GM19452 (cell line): ENCODE results near the gene NFASC.

Experiments
- ATAC-seq: cut with Tn5 transposase; IDR thresholded peaks from one replicate; pipeline ENCODE4 v1.9.1; 2021; ENCODE audit not compliant: unreplicated experiment

NFASC gene

GRCh38 chr1:205002705-205003104 lies 132.0 kb downstream of the NFASC start:
- ATAC-seq = no peak

- ATAC-seq = no peak
Measured at GRCh38 chr1:205003358-205004131, 132.9 kb downstream of the NFASC start.

- ATAC-seq = no peak
Measured at GRCh38 chr1:205004351-205004750, 133.7 kb downstream of the NFASC start.

GRCh38 chr1:205008896-205009295 lies 138.2 kb downstream of the NFASC start:
- ATAC-seq = no peak

GRCh38 chr1:205009670-205010069 lies 139.0 kb downstream of the NFASC start:
- ATAC-seq = no peak

- no peak for ATAC-seq
Measured at GRCh38 chr1:205012391-205013140, 141.9 kb downstream of the NFASC start.

DNA sequence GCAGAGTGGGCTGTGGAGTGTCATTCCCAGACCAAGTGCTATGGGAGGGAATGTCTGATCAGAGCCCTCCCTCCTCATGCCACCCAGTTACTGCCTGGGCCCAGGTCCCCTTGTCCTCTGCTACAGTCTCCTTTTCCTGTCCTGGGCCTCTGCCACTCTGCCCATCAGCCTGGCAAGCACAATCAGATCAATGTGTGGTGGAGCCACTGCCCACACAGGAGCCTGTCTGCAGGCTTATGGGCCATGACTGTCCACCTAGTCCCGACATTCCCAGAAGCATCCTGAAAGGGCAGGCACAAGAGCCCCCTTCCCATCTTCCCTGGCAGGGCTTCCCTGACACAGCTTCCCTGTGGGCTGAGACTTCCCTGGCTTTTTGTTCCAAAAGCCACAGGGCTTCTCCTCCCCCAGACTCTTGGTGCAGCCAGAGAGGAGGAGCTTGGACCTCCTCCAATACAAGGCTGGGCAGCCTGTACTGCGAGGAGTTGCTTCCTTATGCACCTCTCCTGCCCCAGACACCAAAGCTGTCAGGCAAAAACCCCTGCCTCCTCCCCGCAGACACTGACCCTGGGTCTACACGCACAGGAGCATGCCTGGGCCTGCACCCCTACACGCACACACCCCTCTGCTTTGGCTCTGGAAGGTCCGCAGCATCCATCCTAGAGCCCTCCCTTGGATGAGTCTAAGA lies 143.2 kb downstream of the NFASC start:
- no peak for ATAC-seq

DNA sequence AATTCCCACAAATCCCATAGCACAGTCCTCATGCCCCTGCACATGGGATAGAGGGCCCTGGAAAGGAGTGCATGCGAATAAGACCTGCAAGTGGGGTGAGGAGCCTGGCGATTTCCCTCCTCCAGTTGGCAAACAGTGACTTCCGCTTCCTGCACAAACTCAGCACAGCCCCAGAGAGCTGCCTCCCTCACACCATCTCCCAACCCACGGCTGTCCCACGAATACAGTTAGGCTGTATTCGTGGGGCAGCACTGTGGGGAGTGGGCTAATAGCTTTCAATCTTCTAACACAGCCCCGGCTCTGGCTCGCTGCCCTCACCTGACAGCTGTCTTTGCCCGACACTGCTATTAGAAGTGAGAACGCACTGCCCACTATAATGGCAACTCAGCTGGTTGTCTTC lies 144.1 kb downstream of the NFASC start:
- ATAC-seq = no peak

GRCh38 chr1:205015241-205015640 lies 144.6 kb downstream of the NFASC start:
- ATAC-seq = no peak

DNA sequence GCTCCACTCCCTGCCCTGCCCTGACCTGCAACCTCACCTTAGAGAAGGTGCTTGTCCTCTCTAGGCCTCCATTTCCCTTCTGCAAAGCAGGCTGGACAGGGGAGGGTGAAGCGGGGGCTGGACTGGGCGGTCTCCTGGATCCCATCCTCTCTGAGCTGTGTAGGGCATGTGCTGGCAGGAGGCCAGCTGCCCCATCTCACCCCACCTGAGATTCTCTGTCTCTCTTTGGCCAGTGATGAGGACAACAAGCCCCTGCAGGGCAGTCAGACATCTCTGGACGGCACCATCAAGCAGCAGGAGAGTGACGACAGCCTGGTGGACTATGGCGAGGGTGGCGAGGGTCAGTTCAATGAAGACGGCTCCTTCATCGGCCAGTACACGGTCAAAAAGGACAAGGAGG lies 145.4 kb downstream of the NFASC start:
- no peak for ATAC-seq

GRCh38 chr1:205016584-205016983 lies 145.9 kb downstream of the NFASC start:
- ATAC-seq = no peak

- no peak for ATAC-seq
Measured at GRCh38 chr1:205017001-205017400, 146.3 kb downstream of the NFASC start.

DNA sequence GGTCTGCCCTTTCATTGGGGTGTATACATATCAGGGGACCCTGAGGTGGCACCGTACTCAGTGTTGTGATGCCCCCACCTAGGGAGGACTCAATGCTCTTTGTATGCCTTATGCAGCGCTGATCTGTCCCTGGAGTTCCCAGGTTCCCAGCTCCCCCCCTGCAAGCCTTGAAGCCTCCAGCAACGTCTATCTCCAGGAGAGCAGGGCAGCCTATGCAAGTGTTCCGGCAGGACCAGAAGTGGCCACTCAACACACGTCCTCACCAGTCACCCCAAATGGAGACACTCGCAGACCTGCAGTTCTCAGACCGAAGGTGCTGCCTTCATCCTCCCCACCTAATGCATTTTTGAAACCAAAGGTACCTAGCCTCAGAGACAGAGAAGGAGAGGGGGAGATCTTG lies 147.1 kb downstream of the NFASC start:
- ATAC-seq = no peak

- no peak for ATAC-seq
Measured at GRCh38 chr1:205018381-205018780, 147.7 kb downstream of the NFASC start.

DNA sequence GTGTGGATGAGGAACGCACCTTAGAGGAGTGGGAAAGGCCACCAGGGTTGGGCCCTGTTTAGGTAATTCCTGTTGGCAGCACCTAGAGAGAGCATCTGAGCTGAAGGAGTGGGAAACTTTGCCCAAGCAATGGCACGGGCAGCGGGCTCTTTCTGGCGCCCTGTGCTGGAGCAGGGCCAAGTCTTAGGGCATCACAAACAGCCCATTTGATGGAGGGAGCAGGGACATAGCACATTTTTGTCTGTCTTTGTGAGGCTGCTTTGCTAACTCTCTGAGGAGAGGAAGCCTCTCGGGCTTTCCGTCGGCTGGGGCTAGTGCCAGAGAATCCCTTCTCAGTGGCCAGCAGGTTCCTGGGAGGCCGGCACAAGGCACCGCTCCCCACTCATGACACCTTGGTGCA lies 149.8 kb downstream of the NFASC start:
- ATAC-seq = no peak

DNA sequence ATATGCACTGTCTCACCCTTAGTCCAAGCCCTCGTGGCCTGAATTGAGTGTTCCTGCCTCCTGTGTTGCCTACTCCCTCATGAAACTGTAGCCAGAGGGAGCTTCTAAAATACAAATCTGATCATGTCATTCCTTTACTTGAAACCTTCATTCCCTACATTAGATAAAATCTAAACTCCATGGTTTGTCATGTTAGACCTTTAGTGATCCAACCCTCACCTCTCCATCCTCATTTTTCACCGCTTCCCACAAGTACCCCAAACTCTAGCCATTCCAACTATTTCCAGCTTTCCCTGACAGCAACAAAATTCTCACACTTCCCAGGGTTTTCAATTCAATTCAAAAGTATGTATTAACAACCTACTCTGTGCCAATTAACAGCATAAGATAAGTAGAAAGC lies 154.0 kb downstream of the NFASC start:
- no peak for ATAC-seq

DNA sequence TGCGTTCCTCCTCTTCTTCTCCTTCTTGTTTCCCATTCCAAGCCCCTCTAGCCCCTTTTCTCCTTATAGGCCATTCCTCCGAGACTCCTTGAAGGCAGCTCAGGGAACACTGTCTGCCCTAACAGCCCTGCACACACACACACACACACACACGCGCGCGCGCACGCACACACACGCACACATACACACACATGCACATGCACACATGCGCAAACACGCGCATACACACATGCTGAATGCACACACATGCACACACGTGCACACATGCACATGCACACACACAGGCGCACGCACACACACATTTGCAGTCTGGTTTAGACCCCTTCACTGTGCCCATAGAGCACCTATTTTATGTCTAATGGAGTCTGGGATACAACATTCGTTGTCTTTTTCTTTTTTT lies 154.6 kb downstream of the NFASC start:
- no peak for ATAC-seq

DNA sequence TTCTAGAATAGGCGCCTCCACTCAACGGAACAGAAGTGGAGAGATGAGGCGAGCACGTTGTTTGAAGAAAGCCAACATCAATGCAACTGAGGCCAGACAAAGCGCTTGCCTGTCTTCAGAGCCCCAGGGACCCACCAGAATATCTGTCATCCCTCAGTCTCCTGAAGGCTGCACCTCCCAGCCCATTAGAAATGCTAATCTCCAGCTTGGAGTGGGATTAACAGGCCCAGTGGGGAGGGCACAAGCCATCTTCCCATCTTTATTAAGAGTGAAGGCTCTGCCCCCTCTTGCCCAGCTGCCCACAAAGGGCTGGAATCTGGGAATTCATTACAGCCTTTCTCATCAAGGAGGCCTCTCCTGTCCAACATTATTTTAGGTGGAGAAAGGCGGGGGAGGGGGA lies 155.5 kb downstream of the NFASC start:
- ATAC-seq = no peak

- no peak for ATAC-seq
Measured at GRCh38 chr1:205028390-205028789, 157.7 kb downstream of the NFASC start.

GRCh38 chr1:205028924-205029323 lies 158.3 kb downstream of the NFASC start:
- ATAC-seq = no peak

DNA sequence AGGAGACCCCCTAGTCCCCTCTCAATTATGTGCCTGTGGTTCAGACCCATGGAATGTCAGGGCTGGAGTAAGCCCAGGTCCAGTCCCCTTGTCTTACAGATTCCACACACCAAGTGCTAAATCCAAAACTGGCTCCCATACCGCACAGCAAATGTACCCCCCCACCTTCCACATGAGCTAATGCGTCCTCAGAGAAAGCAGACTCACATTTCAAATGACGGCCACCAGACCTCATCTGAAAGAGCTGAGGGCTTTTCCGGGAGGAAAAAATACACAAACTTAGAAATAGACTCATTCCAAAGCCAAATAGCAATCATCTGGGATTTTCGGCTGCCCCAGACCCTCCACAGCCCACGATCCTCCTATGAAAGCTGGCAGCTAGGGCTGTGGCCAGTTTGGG lies 159.6 kb downstream of the NFASC start:
- ATAC-seq = no peak

DNA sequence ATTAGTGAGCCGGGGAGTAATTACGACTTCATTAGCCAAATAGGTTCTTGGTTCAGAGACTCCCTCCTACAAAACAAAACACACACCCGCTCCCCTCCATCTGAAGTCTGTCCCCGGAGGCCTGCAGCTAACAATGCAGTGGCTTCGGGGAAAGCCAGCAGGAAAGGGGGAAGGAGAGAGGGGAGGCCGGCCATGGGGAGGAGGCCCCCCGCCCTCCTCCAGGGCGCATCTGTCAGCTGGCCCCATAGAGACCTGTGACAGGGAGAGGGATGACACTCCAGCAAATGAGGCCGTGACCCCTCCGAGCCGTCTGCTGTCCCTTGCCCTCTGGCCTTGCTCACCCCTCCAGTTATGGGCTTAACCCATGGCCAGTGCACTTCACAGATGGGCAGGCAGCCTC lies 160.2 kb downstream of the NFASC start:
- no peak for ATAC-seq
